Ovary (tissue), 9 donors: ENCODE measurements around the gene PLPPR4. TPM values are rescaled to one million over a fixed set of nuclear protein-coding genes. Genes with fewer than 3 reads are reported as not detected.

ENCODE experiments used
- DNase-seq, 5 donors: peaks; one replicate each; pipeline ENCODE4 v3.0.0-alpha.2; 2019 to 2020
- H3K27ac ChIP-seq, 2 donors: fragments of 200-600 bp; one replicate each; pipeline versions ENCODE4 v1.5.1 to v1.8.0; 2019 to 2022
- H3K27me3 ChIP-seq: fragments of 200-600 bp; one replicate; pipeline ENCODE4 v1.8.0; 2022
- H3K36me3 ChIP-seq: fragments of 200-600 bp; sonication (generic); one replicate; pipeline ENCODE4 v1.5.1; 2019
- H3K4me1 ChIP-seq: one replicate; pipeline ENCODE4 v1.8.1; 2013; ENCODE audit warnings: mild to moderate bottlenecking, moderate library complexity; ENCODE audit not compliant: insufficient read depth
- H3K4me3 ChIP-seq: fragments of 200-600 bp; sonication (generic); one replicate; pipeline ENCODE4 v1.5.1; 2017
- H3K9me3 ChIP-seq, 2 donors: fragments of 200-600 bp in 1 of 2; sonication (generic) in 1 of 2; one replicate each; pipeline versions ENCODE4 v1.5.1 to v1.8.1; 2013 to 2019; ENCODE audit warnings: mild to moderate bottlenecking in 1 of 2, moderate library complexity in 1 of 2
- EP300 ChIP-seq: sonication (generic); formaldehyde crosslinking; IDR thresholded peaks from one replicate; pipeline ENCODE4 v1.6.1; 2017; ENCODE audit warnings: antibody characterized with exemption
- POLR2A ChIP-seq: fragments of 450-650 bp; IDR thresholded peaks from one replicate; pipeline ENCODE4 v1.6.1; 2017; ENCODE audit warnings: antibody characterized with exemption, mild to moderate bottlenecking, moderate library complexity
- WGBS, 3 donors: extraction: QIAGEN DNeasy Blood & Tissue Kit in 1 of 3; methylation state at CpG; one replicate each; pipeline versions ENCODE4 v1.1.5 to v1.1.7; 2013 to 2017; 5-methylcytosine and 5-hydroxymethylcytosine counted together
- intact Hi-C, 4 donors: fragments of 100-400 bp; cut with DNase I; formaldehyde crosslinking; loops; one replicate each; pipeline versions ENCODE4 v1.11.0 to v1.15.1; 2022 to 2023
- polyA plus RNA-seq, 2 donors: library from polyadenylated mRNA; stranded (reverse); fragments of 200-250 nt in 1 of 2; fragments of 350-450 nt in 1 of 2; fragmentation: Illumina TruSeq in 1 of 2; extraction: RNeasy Lipid Tissue Mini Kit (QIAGEN cat#74804) in 1 of 2; gene quantifications; one replicate each; pipeline ENCODE4 v1.2.3, GENCODE V29; 2013 to 2014
- total RNA-seq, 7 donors: library from RNA; depleted of rRNA in 2 of 7; stranded (reverse); fragments of >200 nt in 2 of 7; fragmentation: NEBNext Ultra II Directional in 3 of 7; extraction: Animal tissue kit (Norgen Biotek cat#: 25700) in 3 of 7; gene quantifications; one replicate each; pipeline versions ENCODE4 v1.1.0 to v1.2.4, GENCODE V29; 2016 to 2023
- TF ChIP-seq, protein P1 (sequence below), 3 donors: fragments of 450-650 bp in 2 of 3; fragments of 200-600 bp in 1 of 3; IDR thresholded peaks; one replicate each; pipeline versions ENCODE4 v1.5.1 to v1.8.0; 2016 to 2022; ENCODE audit warnings: antibody characterized with exemption in 3 of 3, mild to moderate bottlenecking in 1 of 3
- donor health status: DM: no; HTN: no; CAD: no; lungs with moderate emphysema.
- donor health status: DM: no; HTN: no; CAD: no.
- donor health status: Bipolar disorder and iron deficiency.
- donor health status: DM: yes; HTN: yes; CAD: no.
- donor health status: DM: no; HTN: no; CAD: no.
- donor health status: DM: yes; HTN: yes; CAD: no.

PLPPR4 gene
- total and polyA plus RNA-seq, 9 donors: 0.05 to 1.3 (median 0.22) TPM; not detected in 3

DNA sequence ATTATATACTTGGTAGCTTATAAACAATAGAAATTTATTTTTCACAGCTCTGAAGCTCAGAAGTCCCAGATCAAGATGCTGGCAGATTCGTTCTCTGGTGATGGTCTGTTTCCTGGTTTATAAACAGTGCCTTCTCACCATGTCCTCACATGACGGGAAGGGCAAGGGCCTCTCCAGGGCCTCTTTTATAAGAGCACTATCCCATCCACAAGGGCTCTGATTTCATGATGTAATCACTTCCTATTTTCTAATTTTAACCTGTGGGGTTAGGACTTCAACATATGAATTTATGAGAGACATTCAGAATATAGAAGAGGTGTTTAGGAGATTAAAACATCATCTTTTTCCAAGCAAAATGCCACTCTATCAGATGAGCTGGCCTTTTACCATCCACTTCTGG lies 32.1 kb upstream of the PLPPR4 start:
- Histone ChIP-seq H3K36me3 (no peaks in the 10 kb centered on the region), H3K4me3 (no peak overlapping the region), H3K9me3 (no peaks in the 10 kb centered on the region), H3K4me1 (no peaks in the 10 kb centered on the region), H3K27ac (no peak overlapping the region), H3K27me3 (no peaks in the 10 kb centered on the region)
- no peak for DNase-seq
- intact Hi-C loops: no loop called here
- TF ChIP-seq EP300: no peak
- no peak for TF ChIP-seq POLR2A
- TF ChIP-seq, protein P1, sequence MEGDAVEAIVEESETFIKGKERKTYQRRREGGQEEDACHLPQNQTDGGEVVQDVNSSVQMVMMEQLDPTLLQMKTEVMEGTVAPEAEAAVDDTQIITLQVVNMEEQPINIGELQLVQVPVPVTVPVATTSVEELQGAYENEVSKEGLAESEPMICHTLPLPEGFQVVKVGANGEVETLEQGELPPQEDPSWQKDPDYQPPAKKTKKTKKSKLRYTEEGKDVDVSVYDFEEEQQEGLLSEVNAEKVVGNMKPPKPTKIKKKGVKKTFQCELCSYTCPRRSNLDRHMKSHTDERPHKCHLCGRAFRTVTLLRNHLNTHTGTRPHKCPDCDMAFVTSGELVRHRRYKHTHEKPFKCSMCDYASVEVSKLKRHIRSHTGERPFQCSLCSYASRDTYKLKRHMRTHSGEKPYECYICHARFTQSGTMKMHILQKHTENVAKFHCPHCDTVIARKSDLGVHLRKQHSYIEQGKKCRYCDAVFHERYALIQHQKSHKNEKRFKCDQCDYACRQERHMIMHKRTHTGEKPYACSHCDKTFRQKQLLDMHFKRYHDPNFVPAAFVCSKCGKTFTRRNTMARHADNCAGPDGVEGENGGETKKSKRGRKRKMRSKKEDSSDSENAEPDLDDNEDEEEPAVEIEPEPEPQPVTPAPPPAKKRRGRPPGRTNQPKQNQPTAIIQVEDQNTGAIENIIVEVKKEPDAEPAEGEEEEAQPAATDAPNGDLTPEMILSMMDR (IDR thresholded peaks at IDR 0.05): no peak
- WGBS, 3 donors: 61 to 68% (median 64%) methylated on average over 2 of the region's 2 CpGs

DNA sequence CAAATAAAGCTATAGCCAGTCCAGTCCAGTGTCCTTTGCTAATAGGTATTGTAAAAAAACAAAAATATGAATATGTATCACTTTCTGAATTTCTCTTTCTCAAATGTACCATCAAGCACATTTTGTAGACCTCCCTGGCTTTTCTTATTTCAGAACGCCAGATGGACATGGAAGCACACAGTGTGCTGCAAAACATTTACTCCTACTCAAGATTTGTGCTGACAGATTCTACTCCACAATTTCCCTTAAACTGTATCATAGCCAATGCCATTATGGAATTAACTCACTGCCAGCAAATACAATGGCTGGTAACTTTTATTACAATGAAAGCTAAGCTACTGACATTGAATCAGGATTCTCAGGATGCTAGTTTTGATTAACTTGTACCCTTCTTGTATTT lies 30.8 kb upstream of the PLPPR4 start:
- Histone ChIP-seq H3K4me1 (no peaks in the 10 kb centered on the region), H3K27ac (no peak overlapping the region), H3K36me3 (no peaks in the 10 kb centered on the region), H3K4me3 (no peak overlapping the region), H3K27me3 (no peaks in the 10 kb centered on the region), H3K9me3 (no peaks in the 10 kb centered on the region)
- intact Hi-C loops: no loop called here
- TF ChIP-seq EP300: no peak
- TF ChIP-seq, protein P1 (IDR thresholded peaks at IDR 0.05): no peak
- TF ChIP-seq POLR2A: no peak
- WGBS, 3 donors: 22 to 47% (median 26%) methylated on average over 1 of the region's 1 CpG
- no peak for DNase-seq

DNA sequence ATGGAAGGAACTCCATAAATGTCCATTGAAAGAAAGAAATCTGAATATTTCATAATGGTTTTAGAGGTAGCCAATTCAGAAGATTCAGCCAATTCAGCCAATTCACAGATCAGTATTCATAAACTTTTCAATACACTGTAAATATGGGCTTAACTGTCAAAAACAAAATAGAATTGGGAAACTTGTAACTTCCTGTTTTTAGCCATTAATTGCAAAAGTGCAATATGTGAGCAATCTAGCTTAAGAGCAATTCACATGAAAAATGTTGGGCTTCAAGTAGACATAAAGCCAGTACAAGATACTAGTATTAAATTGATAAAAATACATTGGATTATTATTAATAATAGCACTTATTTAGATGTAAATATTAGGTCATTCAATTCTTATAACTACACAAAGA lies 27.5 kb upstream of the PLPPR4 start:
- TF ChIP-seq, protein P1 (IDR thresholded peaks at IDR 0.05): no peak
- no peak for TF ChIP-seq EP300
- TF ChIP-seq POLR2A: no peak
- intact Hi-C loops: no loop called here
- no peaks in the 10 kb centered on the region for H3K27me3 ChIP-seq

DNA sequence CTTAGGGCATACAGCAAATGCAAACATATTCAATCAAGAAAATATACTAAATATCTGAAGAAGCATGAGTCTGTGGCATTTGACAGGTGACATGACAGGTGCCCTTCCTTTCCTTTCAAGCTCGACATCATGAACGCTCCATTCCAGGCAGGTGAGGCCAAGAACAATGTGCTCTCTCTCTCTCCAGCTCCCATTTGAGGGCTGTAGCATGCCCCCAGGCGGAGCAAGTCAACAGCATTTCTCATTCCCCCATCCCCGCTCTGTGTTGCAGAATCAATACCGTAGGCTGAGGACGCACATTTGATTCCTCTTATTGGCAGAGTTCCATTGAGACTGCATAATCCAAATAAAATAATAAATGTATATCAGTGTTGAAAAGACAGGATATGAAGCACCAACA lies 24.6 kb upstream of the PLPPR4 start:
- Histone ChIP-seq H3K27me3 (no peaks in the 10 kb centered on the region), H3K4me1 (no peaks in the 10 kb centered on the region), H3K4me3 (no peak overlapping the region), H3K36me3 (no peaks in the 10 kb centered on the region), H3K27ac (no peak overlapping the region), H3K9me3 (no peaks in the 10 kb centered on the region)
- no peak for DNase-seq
- no peak for TF ChIP-seq EP300
- TF ChIP-seq, protein P1 (IDR thresholded peaks at IDR 0.05): no peak
- no peak for TF ChIP-seq POLR2A
- intact Hi-C loops: no loop called here
- 70 to 83% (median 72%) methylated on average over 6 of the region's 6 CpGs for WGBS, 3 donors

More for the DNA sequence above, 27.5 kb upstream of the PLPPR4 start:
- H3K27ac ChIP-seq: no peak overlapping the region
- no peaks in the 10 kb centered on the region for H3K36me3 ChIP-seq
- no peak overlapping the region for H3K4me3 ChIP-seq
- H3K9me3 ChIP-seq: no peaks in the 10 kb centered on the region
- no peaks in the 10 kb centered on the region for H3K4me1 ChIP-seq
- no peak for DNase-seq

DNA sequence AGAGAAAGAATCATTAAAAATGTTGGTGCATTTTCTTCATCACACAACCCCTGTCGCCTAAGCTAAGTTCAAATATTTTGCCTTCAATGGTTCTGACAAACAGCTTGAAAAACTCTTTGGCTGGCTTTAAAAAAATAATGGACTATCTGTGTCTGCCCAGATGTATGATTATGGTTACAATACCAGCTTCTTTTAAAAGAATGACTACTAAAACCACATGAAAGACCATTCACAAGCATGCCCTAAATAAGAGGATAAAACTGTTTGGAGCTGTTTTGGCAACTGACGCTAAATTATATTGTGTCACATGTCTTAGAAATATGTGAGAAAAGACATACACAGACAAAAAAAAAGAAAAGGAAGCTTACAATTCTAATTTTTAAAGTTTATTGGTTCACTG lies 23.7 kb upstream of the PLPPR4 start:
- no peaks in the 10 kb centered on the region for H3K27me3 ChIP-seq
- WGBS, 3 donors: 76 to 80% (median 79%) methylated on average over 2 of the region's 2 CpGs
- no peak for DNase-seq

More for the DNA sequence above, 23.7 kb upstream of the PLPPR4 start:
- TF ChIP-seq POLR2A (no peak), EP300 (no peak)
- TF ChIP-seq, protein P1 (IDR thresholded peaks at IDR 0.05): no peak
- H3K9me3 ChIP-seq: no peaks in the 10 kb centered on the region
- H3K4me3 ChIP-seq: no peak overlapping the region
- no peaks in the 10 kb centered on the region for H3K36me3 ChIP-seq
- no peaks in the 10 kb centered on the region for H3K4me1 ChIP-seq
- intact Hi-C loops: no loop called here
- H3K27ac ChIP-seq: no peak overlapping the region
